NCI-H526 (cell line): Measurements from ENCODE around the gene TMIGD3.

Source experiments
- DNase-seq, 2 experiments: peaks; one replicate each; lab custom pipeline; 2025; lab: John Stamatoyannopoulos, UW

Gene TMIGD3

DNA sequence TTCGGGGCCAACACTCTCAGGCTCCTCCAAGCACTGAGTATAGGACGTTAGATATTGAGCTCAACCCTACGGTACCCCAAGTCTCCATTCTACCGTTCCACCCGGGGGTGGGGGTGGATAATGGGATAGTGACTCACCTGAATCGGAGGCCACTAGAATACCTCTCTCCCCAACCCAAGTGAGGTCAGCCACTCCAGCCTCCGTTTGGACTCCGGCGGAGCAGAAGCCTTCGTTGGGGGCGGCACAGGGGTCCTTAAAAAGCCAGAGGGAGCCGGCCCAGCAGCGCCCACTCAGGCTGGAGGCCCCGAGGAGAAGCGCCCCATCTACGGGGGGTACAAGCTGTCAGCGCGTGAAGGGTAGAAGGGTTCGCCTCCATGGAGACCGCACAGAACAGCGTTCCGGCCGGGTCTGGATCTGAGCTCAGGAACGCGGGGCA, 54.9 kb downstream of the TMIGD3 start:
- peak in 1 of 2 experiments; percentile 55 for DNase-seq

GRCh38 chr1:111446967-111447892, 56.2 kb downstream of the TMIGD3 start:
- no peak for DNase-seq

- no peak for DNase-seq
Measured at GRCh38 chr1:111446546-111446945, 56.9 kb downstream of the TMIGD3 start.

- no peak for DNase-seq
Measured at GRCh38 chr1:111444031-111444430, 59.4 kb downstream of the TMIGD3 start.

GRCh38 chr1:111442457-111442856, 61.0 kb downstream of the TMIGD3 start:
- DNase-seq: no peak

DNA sequence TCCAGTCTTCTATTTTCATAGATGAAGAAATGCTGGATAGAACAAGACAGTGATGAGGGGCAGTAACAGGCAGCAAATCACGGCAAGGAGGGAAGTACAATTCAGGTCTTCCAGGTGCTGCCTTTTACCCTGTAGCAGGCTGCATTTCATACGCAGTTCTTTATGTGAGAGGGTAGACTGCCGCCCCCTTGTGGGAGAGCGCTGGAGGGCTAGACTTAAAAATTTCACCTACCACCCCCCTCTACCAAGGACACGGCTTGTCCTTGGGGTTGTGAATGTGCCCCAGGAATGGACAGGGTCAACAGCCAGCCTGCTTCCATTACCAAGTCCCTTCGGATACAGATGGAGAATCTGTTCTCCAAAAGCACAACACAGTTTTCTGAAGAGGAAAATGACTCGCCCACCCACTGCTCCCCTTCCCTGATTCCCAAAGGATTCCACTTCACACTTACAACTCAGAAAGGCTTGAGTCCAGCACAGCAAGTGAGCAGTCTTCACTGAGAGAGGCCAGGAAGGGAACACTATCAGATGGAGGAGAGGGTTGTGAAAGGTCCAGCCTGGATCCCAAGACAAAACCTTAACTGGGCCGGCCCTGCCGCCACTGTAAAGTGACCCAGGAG, 61.8 kb downstream of the TMIGD3 start:
- DNase-seq: peak; percentile 14 to 59

GRCh38 chr1:111439461-111440351, 63.7 kb downstream of the TMIGD3 start:
- DNase-seq: no peak

GRCh38 chr1:111436726-111437125, 66.7 kb downstream of the TMIGD3 start:
- no peak for DNase-seq
